GM12891 (cell line): ENCODE results near the gene PDE4DIP.
"Not testable (repeated sequence)": the region's sequence is repeated elsewhere in the genome, so short reads cannot be mapped to it uniquely, and the experiment has no call there.

Experiments used
- POLR2A ChIP-seq: IDR thresholded peaks from 2 replicates; pipeline ENCODE4 v1.6.1; 2011; ENCODE audit warnings: low read depth, low read length, control low read depth
- POLR2AphosphoS5 ChIP-seq: IDR thresholded peaks from 2 replicates; pipeline ENCODE4 v1.6.1; 2011; ENCODE audit warnings: low read depth, low read length, control low read depth
- POU2F2 ChIP-seq: IDR thresholded peaks from 2 replicates; pipeline ENCODE4 v1.6.1; 2011; ENCODE audit warnings: low read depth, mild to moderate bottlenecking, control low read depth, low read length, moderate library complexity
- SPI1 ChIP-seq: IDR thresholded peaks from 2 replicates; pipeline ENCODE4 v1.6.1; 2011; ENCODE audit warnings: low read depth, low read length, control low read depth
- TAF1 ChIP-seq: IDR thresholded peaks from 2 replicates; pipeline ENCODE4 v1.6.1; 2011; ENCODE audit warnings: low read depth, low read length, control low read depth

DNA sequence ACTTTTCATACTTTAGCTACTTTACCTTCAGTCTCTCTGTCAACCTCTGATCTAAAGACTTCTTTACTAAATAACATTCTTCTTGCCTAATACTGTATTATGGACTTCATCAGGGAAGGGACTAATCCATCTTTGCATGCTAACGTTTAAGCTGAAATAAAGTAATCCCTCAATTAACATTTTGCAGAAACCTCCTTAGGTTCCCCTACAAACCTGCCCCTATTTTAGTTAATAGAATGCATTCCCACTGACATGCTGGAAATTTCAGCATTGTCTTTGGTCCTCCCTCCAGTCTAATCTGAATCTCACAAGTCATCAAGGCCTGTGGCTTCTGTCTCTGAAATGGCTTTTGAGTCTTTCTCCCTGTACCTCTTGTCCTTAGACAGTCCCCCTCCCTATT is 83.4 kb downstream of the PDE4DIP start:
- TF ChIP-seq POLR2A, POLR2AphosphoS5, TAF1, POU2F2, SPI1: not testable (repeated sequence)
